Sigmoid colon (tissue), 7 donors: Measurements from ENCODE around the gene MOCOS. TPM values are rescaled to one million over a fixed set of nuclear protein-coding genes. Genes with fewer than 3 reads are reported as not detected.
"Not testable (repeated sequence)": the region's sequence is repeated elsewhere in the genome, so short reads cannot be mapped to it uniquely, and the experiment has no call there.

Source experiments
- DNase-seq: peaks from one replicate; pipeline ENCODE4 v3.0.0-alpha.2; 2019
- H3K27ac ChIP-seq, 4 donors: fragments of 200-600 bp; sonication (generic); one replicate each; pipeline ENCODE4 v1.5.1; 2016 to 2019; ENCODE audit warnings: mild to moderate bottlenecking in 1 of 4
- H3K27me3 ChIP-seq, 3 donors: fragments of 200-600 bp; sonication (generic); one replicate each; pipeline ENCODE4 v1.5.1; 2019; ENCODE audit warnings: mild to moderate bottlenecking in 1 of 3
- H3K36me3 ChIP-seq, 4 donors: fragments of 200-600 bp; sonication (generic); one replicate each; pipeline ENCODE4 v1.5.1; 2016 to 2019
- H3K4me1 ChIP-seq, 4 donors: fragments of 200-600 bp; sonication (generic); one replicate each; pipeline ENCODE4 v1.5.1; 2017 to 2019
- H3K4me3 ChIP-seq, 4 donors: fragments of 200-600 bp; sonication (generic); one replicate each; pipeline ENCODE4 v1.5.1; 2017 to 2019; ENCODE audit warnings: mild to moderate bottlenecking in 2 of 4, moderate library complexity in 1 of 4
- H3K9me3 ChIP-seq, 4 donors: fragments of 200-600 bp in 3 of 4; sonication (generic) in 3 of 4; one replicate each; pipeline versions ENCODE4 v1.5.1 to v1.6.1; 2013 to 2019
- EP300 ChIP-seq, 4 donors: sonication (generic); formaldehyde crosslinking; IDR thresholded peaks; one replicate each; pipeline ENCODE4 v1.6.1; 2017; ENCODE audit warnings: antibody characterized with exemption in 4 of 4
- POLR2A ChIP-seq, 2 donors: fragments of 450-650 bp; IDR thresholded peaks; one replicate each; pipeline ENCODE4 v1.6.1; 2016; ENCODE audit warnings: antibody characterized with exemption in 2 of 2, mild to moderate bottlenecking in 2 of 2, moderate library complexity in 2 of 2
- POLR2AphosphoS5 ChIP-seq, 4 donors: sonication (generic); formaldehyde crosslinking; IDR thresholded peaks; one replicate each; pipeline ENCODE4 v1.6.1; 2017; ENCODE audit warnings: antibody characterized with exemption in 4 of 4
- WGBS, 2 donors: extraction: QIAGEN DNeasy Blood & Tissue Kit; methylation state at CpG; one replicate each; pipeline ENCODE4 v1.1.7; 2013; 5-methylcytosine and 5-hydroxymethylcytosine counted together
- intact Hi-C: fragments of 100-400 bp; cut with DNase I; formaldehyde crosslinking; loops from one replicate; pipeline ENCODE4 v1.15.1; 2023
- polyA plus RNA-seq, 3 donors: library from polyadenylated mRNA; stranded (reverse); fragments of 200-250 nt; gene quantifications; one replicate each; pipeline ENCODE4 v1.2.3, GENCODE V29; 2013
- total RNA-seq, 4 donors: library from RNA; depleted of rRNA; stranded (reverse); fragments of >200 nt; gene quantifications; one replicate each; pipeline ENCODE4 v1.1.0, GENCODE V29; 2016
- TF ChIP-seq, protein P1 (sequence below), 4 experiments: fragments of 450-650 bp in 3 of 4; fragments of 200-600 bp in 1 of 4; IDR thresholded peaks; one replicate each; pipeline ENCODE4 v1.5.1; 2016 to 2019; ENCODE audit warnings: antibody characterized with exemption in 4 of 4, mild to moderate bottlenecking in 3 of 4, moderate library complexity in 2 of 4
- donor health status: healthy with polysubstance abuse.
- donor health status: Bipolar disorder and iron deficiency.
- donor health status: healthy.

MOCOS gene
- total and polyA plus RNA-seq, 7 donors, result 0.49 to 3.6 (median 1.8) TPM

GRCh38 chr18:36200354-36200771 lies 13.1 kb downstream of the MOCOS start:
- no peaks in the 10 kb centered on the region for H3K9me3 ChIP-seq
- H3K27me3 ChIP-seq, result no peaks in the 10 kb centered on the region
- H3K4me3 ChIP-seq, result no peak overlapping the region
- TF ChIP-seq EP300 (IDR thresholded peaks at IDR 0.05) (no peak), POLR2A (IDR thresholded peaks at IDR 0.05) (no peak), POLR2AphosphoS5 (IDR thresholded peaks at IDR 0.05) (no peak)
- TF ChIP-seq, protein P1, sequence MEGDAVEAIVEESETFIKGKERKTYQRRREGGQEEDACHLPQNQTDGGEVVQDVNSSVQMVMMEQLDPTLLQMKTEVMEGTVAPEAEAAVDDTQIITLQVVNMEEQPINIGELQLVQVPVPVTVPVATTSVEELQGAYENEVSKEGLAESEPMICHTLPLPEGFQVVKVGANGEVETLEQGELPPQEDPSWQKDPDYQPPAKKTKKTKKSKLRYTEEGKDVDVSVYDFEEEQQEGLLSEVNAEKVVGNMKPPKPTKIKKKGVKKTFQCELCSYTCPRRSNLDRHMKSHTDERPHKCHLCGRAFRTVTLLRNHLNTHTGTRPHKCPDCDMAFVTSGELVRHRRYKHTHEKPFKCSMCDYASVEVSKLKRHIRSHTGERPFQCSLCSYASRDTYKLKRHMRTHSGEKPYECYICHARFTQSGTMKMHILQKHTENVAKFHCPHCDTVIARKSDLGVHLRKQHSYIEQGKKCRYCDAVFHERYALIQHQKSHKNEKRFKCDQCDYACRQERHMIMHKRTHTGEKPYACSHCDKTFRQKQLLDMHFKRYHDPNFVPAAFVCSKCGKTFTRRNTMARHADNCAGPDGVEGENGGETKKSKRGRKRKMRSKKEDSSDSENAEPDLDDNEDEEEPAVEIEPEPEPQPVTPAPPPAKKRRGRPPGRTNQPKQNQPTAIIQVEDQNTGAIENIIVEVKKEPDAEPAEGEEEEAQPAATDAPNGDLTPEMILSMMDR (IDR thresholded peaks at IDR 0.05), result no peak
- no peaks in the 10 kb centered on the region for H3K36me3 ChIP-seq
- intact Hi-C loops, result no loop called here
- H3K27ac ChIP-seq, result no peak overlapping the region
- no peak for DNase-seq
- H3K4me1 ChIP-seq, result no peaks in the 10 kb centered on the region

GRCh38 chr18:36201765-36202164 lies 14.5 kb downstream of the MOCOS start:
- WGBS, 2 donors, result 92 to 95% methylated on average over 2 of the region's 2 CpGs
- intact Hi-C loops, result no loop called here
- H3K4me1 ChIP-seq, result no peaks in the 10 kb centered on the region

DNA sequence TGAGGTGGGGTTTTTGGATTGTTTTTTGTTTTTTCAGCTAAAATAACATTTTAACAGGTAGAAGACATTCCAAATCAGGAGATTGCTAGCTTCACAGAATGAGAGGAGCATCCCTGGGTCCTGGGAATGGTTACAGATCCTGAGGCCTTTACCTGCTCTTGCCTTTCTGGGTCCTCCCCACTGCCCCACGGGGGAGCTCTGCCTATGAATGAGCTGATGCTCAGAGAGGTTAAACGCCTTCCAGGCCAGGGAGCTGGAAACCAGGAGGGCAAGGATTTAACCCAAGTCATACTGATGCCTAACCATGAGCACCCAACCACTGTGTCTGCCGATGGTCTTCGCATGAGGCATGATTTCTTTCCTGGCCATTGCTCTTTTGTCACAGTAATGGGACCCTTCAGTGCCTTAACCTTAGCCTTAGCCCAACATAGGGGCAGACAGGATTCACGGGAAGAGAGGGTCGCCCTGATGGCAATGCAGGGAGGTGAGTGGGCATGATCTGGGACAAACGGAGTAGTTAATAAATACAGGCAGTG lies 16.1 kb downstream of the MOCOS start:
- no peaks in the 10 kb centered on the region for H3K4me1 ChIP-seq
- no peaks in the 10 kb centered on the region for H3K36me3 ChIP-seq
- no peak overlapping the region for H3K27ac ChIP-seq
- H3K9me3 ChIP-seq, result no peaks in the 10 kb centered on the region
- no peaks in the 10 kb centered on the region for H3K27me3 ChIP-seq
- H3K4me3 ChIP-seq, result no peak overlapping the region
- DNase-seq, result no peak
- intact Hi-C loops, result no loop called here
- TF ChIP-seq, protein P1 (IDR thresholded peaks at IDR 0.05), result no peak
- TF ChIP-seq POLR2AphosphoS5 (IDR thresholded peaks at IDR 0.05) (no peak), EP300 (IDR thresholded peaks at IDR 0.05) (no peak), POLR2A (IDR thresholded peaks at IDR 0.05) (no peak)
- whole genome bisulfite sequencing, 2 donors, result 83 to 84% methylated on average over 7 of the region's 7 CpGs

More at GRCh38 chr18:36201765-36202164, 14.5 kb downstream of the MOCOS start:
- H3K27ac ChIP-seq, result no peak overlapping the region
- no peaks in the 10 kb centered on the region for H3K9me3 ChIP-seq
- H3K4me3 ChIP-seq, result no peak overlapping the region
- no peaks in the 10 kb centered on the region for H3K27me3 ChIP-seq
- TF ChIP-seq EP300 (IDR thresholded peaks at IDR 0.05), result no peak
- TF ChIP-seq POLR2A (IDR thresholded peaks at IDR 0.05), result no peak
- TF ChIP-seq, protein P1 (IDR thresholded peaks at IDR 0.05), result no peak
- TF ChIP-seq POLR2AphosphoS5 (IDR thresholded peaks at IDR 0.05), result no peak
- H3K36me3 ChIP-seq, result no peaks in the 10 kb centered on the region
- DNase-seq, result no peak

- Histone ChIP-seq H3K27me3 (no peaks in the 10 kb centered on the region), H3K36me3 (no peaks in the 10 kb centered on the region), H3K4me1 (no peaks in the 10 kb centered on the region), H3K4me3 (no peak overlapping the region), H3K27ac (no peak overlapping the region), H3K9me3 (no peaks in the 10 kb centered on the region)
- DNase-seq, result no peak
- WGBS, 2 donors, result 84 to 88% methylated on average over 4 of the region's 4 CpGs
- TF ChIP-seq POLR2A (IDR thresholded peaks at IDR 0.05) (no peak), POLR2AphosphoS5 (IDR thresholded peaks at IDR 0.05) (no peak), EP300 (IDR thresholded peaks at IDR 0.05) (no peak)
- TF ChIP-seq, protein P1 (IDR thresholded peaks at IDR 0.05), result no peak
- intact Hi-C loops, result no loop called here
Observed at GRCh38 chr18:36205166-36205565, 17.9 kb downstream of the MOCOS start.

- TF ChIP-seq, protein P1 (IDR thresholded peaks at IDR 0.05), result no peak
- no peak for TF ChIP-seq EP300 (IDR thresholded peaks at IDR 0.05)
- no peak for TF ChIP-seq POLR2A (IDR thresholded peaks at IDR 0.05)
- TF ChIP-seq POLR2AphosphoS5 (IDR thresholded peaks at IDR 0.05), result no peak
- no peaks in the 10 kb centered on the region for H3K9me3 ChIP-seq
- H3K27me3 ChIP-seq, result no peaks in the 10 kb centered on the region
- H3K27ac ChIP-seq, result no peak overlapping the region
- intact Hi-C loops, result no loop called here
- H3K36me3 ChIP-seq, result no peaks in the 10 kb centered on the region
- 92 to 95% methylated on average over 1 of the region's 1 CpG for WGBS, 2 donors
- no peak overlapping the region for H3K4me3 ChIP-seq
- no peak for DNase-seq
- H3K4me1 ChIP-seq, result no peaks in the 10 kb centered on the region
Observed at GRCh38 chr18:36207303-36207702, 20.0 kb downstream of the MOCOS start.

GRCh38 chr18:36207969-36208368 lies 20.7 kb downstream of the MOCOS start:
- H3K27ac ChIP-seq, H3K36me3 ChIP-seq, H3K27me3 ChIP-seq, intact Hi-C loops, DNase-seq, H3K9me3 ChIP-seq, H3K4me1 ChIP-seq, H3K4me3 ChIP-seq: not testable (repeated sequence)
- 97 to 98% methylated on average over 2 of the region's 2 CpGs for WGBS, 2 donors
